Transverse colon (tissue), 4 donors: Measurements from ENCODE around the gene PPM1B. TPM values are rescaled to one million over a fixed set of nuclear protein-coding genes. Genes with fewer than 3 reads are reported as not detected.

ENCODE experiments used
- DNase-seq: peaks from one replicate; pipeline ENCODE4 v3.0.0-alpha.2; 2019
- H3K27ac ChIP-seq, 4 donors: fragments of 200-600 bp; sonication (generic); 2 replicates each; pipeline ENCODE4 v1.5.1; 2016 to 2018; ENCODE audit warnings: inconsistent platforms in 4 of 4
- H3K27me3 ChIP-seq: fragments of 200-600 bp; sonication (generic); 2 replicates; pipeline ENCODE4 v1.5.1; 2017; ENCODE audit warnings: inconsistent platforms
- H3K36me3 ChIP-seq, 4 donors: fragments of 200-600 bp; sonication (generic); 2 replicates each; pipeline ENCODE4 v1.5.1; 2017 to 2019; ENCODE audit warnings: inconsistent platforms in 4 of 4
- H3K4me1 ChIP-seq, 4 donors: fragments of 200-600 bp; sonication (generic); 2 replicates each; pipeline ENCODE4 v1.5.1; 2017 to 2020; ENCODE audit warnings: inconsistent platforms in 4 of 4
- H3K4me3 ChIP-seq, 4 donors: fragments of 200-600 bp; sonication (generic); 1 replicate in 1 of 4; 2 replicates in 3 of 4; pipeline versions ENCODE4 v1.5.1 to v1.6.1; 2017 to 2019; ENCODE audit warnings: inconsistent platforms in 4 of 4
- H3K9me3 ChIP-seq, 2 donors: fragments of 200-600 bp; sonication (generic); 2 replicates each; pipeline ENCODE4 v1.5.1; 2017 to 2019; ENCODE audit warnings: inconsistent platforms in 2 of 2
- CTCF ChIP-seq, 5 experiments: fragments of 200-600 bp in 3 of 5; fragments of 450-650 bp in 2 of 5; sonication (generic) in 3 of 5; IDR thresholded peaks; 1 replicate in 2 of 5; 2 replicates in 3 of 5; pipeline ENCODE4 v1.5.1; 2016 to 2017; ENCODE audit warnings: antibody characterized with exemption in 5 of 5, inconsistent platforms in 3 of 5, mild to moderate bottlenecking in 2 of 5, moderate library complexity in 1 of 5
- EP300 ChIP-seq: sonication (generic); formaldehyde crosslinking; IDR thresholded peaks from one replicate; pipeline ENCODE4 v1.6.1; 2017; ENCODE audit warnings: antibody characterized with exemption, low read depth
- POLR2A ChIP-seq: fragments of 450-650 bp; IDR thresholded peaks from one replicate; pipeline ENCODE4 v1.6.1; 2016; ENCODE audit warnings: antibody characterized with exemption, mild to moderate bottlenecking, moderate library complexity
- POLR2AphosphoS5 ChIP-seq, 3 donors: sonication (generic); formaldehyde crosslinking; IDR thresholded peaks; one replicate each; pipeline ENCODE4 v1.6.1; 2016; ENCODE audit warnings: antibody characterized with exemption in 3 of 3
- WGBS, 2 donors: methylation state at CpG; one replicate each; pipeline ENCODE4 v1.1.5; 2018; ENCODE audit warnings: low coverage in 1 of 2; 5-methylcytosine and 5-hydroxymethylcytosine counted together
- in situ Hi-C, 4 donors: fragments of 200-750 bp; cut with MboI; loops; one replicate each; pipeline versions ENCODE4 v1.15.0 to v1.15.1; 2017; ENCODE audit warnings: low sequenced_read_pairs in 3 of 4, low pct_ligation_motif_present in 1 of 4, low pct_unique_long_range_greater_than_20kb in 1 of 4
- intact Hi-C: fragments of 100-400 bp; cut with DNase I; formaldehyde crosslinking; loops from one replicate; pipeline ENCODE4 v1.15.1; 2023; ENCODE audit warnings: low total_unique reads
- total RNA-seq, 4 donors: library from RNA; depleted of rRNA; stranded (reverse); fragments of >200 nt; gene quantifications; one replicate each; pipeline ENCODE4 v1.1.0, GENCODE V29; 2016

Gene PPM1B
- total RNA-seq, 4 donors from 2014 or later = 23.7 to 108 (median 67.0) TPM

GRCh38 chr2:44195714-44196113 is 27.0 kb downstream of the PPM1B start:
- intact Hi-C loops = no loop called here
- no peak for DNase-seq
- WGBS, 2 donors = 90 to 100% methylated on average over 2 of the region's 2 CpGs

GRCh38 chr2:44197816-44198215 is 29.1 kb downstream of the PPM1B start:
- no peak for DNase-seq

More at GRCh38 chr2:44195714-44196113, 27.0 kb downstream of the PPM1B start:
- Histone ChIP-seq H3K9me3 (no peaks in the 10 kb centered on the region), H3K4me1 (peaks cover 0 to 19% (median 4%) of the 10 kb centered on the region in 4 donors), H3K4me3 (no peak overlapping the region), H3K36me3 (no peaks in the 10 kb centered on the region), H3K27ac (no peak overlapping the region), H3K27me3 (no peaks in the 10 kb centered on the region)
- TF ChIP-seq EP300 (no peak), CTCF (IDR thresholded peaks at IDR 0.05) (no peak), POLR2A (no peak), POLR2AphosphoS5 (IDR thresholded peaks at IDR 0.05) (no peak)
- in situ Hi-C loops = no loop called here

GRCh38 chr2:44200011-44200410 is 31.3 kb downstream of the PPM1B start:
- Histone ChIP-seq H3K9me3 (no peaks in the 10 kb centered on the region), H3K4me3 (no peak overlapping the region), H3K36me3 (no peaks in the 10 kb centered on the region), H3K27ac (no peak overlapping the region), H3K27me3 (no peaks in the 10 kb centered on the region), H3K4me1 (peaks cover 0 to 5% (median 2%) of the 10 kb centered on the region in 4 donors)
- WGBS, 2 donors = 88 to 97% methylated on average over 1 of the region's 1 CpG
- in situ Hi-C loops (no loop called here), intact Hi-C loops (no loop called here)
- TF ChIP-seq POLR2AphosphoS5 (IDR thresholded peaks at IDR 0.05) (no peak), POLR2A (no peak), EP300 (no peak), CTCF (IDR thresholded peaks at IDR 0.05) (no peak)
- DNase-seq = no peak

More at GRCh38 chr2:44197816-44198215, 29.1 kb downstream of the PPM1B start:
- WGBS, 2 donors = 92 to 95% methylated on average over 6 of the region's 6 CpGs
- peaks cover 0 to 5% (median 2%) of the 10 kb centered on the region in 4 donors for H3K4me1 ChIP-seq
- H3K9me3 ChIP-seq = no peaks in the 10 kb centered on the region
- in situ Hi-C loops (no loop called here), intact Hi-C loops (no loop called here)
- H3K4me3 ChIP-seq = no peak overlapping the region
- no peaks in the 10 kb centered on the region for H3K27me3 ChIP-seq
- TF ChIP-seq POLR2A = no peak
- TF ChIP-seq POLR2AphosphoS5 (IDR thresholded peaks at IDR 0.05) = no peak
- no peak for TF ChIP-seq CTCF (IDR thresholded peaks at IDR 0.05)
- TF ChIP-seq EP300 = no peak
- H3K27ac ChIP-seq = no peak overlapping the region
- H3K36me3 ChIP-seq = no peaks in the 10 kb centered on the region

- in situ Hi-C loops (no loop called here), intact Hi-C loops (no loop called here)
- Histone ChIP-seq H3K4me3 (no peak overlapping the region), H3K27ac (no peak overlapping the region), H3K9me3 (no peaks in the 10 kb centered on the region), H3K4me1 (peaks cover 0 to 9% (median 2%) of the 10 kb centered on the region in 4 donors), H3K36me3 (no peaks in the 10 kb centered on the region), H3K27me3 (no peaks in the 10 kb centered on the region)
- DNase-seq = no peak
- TF ChIP-seq CTCF (IDR thresholded peaks at IDR 0.05) (no peak), EP300 (no peak), POLR2AphosphoS5 (IDR thresholded peaks at IDR 0.05) (no peak), POLR2A (no peak)
- 91 to 94% methylated on average over 5 of the region's 5 CpGs for WGBS, 2 donors
Observed at GRCh38 chr2:44200759-44201158, 32.1 kb downstream of the PPM1B start.
